ENCODE measurements around the gene TRAPPC1.

DNA sequence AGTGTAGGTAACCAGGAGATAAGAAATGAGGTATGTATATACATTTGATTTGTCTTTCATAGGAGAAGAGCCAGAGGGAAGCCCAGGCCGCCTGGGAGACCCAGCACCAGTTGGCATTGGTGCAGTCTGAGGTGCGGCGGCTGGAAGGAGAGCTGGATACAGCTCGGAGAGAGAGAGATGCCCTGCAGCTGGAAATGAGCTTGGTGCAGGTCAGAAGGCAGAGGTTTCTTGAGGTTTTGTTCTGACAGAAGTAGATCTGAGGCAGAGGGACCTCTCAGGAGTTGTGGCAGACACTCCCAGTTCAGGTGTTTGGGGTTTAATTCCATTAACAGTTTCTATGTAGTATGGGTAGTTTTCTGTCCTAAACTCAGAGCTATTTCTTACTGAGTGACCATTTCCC, 8.3 kb upstream of the TRAPPC1 start:
- no peak for TF ChIP-seq POLR2A (IDR thresholded peaks at IDR 0.05)
- TF ChIP-seq, protein P1, sequence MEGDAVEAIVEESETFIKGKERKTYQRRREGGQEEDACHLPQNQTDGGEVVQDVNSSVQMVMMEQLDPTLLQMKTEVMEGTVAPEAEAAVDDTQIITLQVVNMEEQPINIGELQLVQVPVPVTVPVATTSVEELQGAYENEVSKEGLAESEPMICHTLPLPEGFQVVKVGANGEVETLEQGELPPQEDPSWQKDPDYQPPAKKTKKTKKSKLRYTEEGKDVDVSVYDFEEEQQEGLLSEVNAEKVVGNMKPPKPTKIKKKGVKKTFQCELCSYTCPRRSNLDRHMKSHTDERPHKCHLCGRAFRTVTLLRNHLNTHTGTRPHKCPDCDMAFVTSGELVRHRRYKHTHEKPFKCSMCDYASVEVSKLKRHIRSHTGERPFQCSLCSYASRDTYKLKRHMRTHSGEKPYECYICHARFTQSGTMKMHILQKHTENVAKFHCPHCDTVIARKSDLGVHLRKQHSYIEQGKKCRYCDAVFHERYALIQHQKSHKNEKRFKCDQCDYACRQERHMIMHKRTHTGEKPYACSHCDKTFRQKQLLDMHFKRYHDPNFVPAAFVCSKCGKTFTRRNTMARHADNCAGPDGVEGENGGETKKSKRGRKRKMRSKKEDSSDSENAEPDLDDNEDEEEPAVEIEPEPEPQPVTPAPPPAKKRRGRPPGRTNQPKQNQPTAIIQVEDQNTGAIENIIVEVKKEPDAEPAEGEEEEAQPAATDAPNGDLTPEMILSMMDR (IDR thresholded peaks at IDR 0.05 in 8 of 11, conservative IDR thresholded peaks at IDR 0.05 in 3 of 11), result no peak
- TF ChIP-seq POLR2AphosphoS5 (IDR thresholded peaks at IDR 0.05), result no peak

Measured in spleen (tissue), 7 donors.